Caco-2 (cell line): ENCODE data around the gene C5orf24. TPM values are rescaled to one million over a fixed set of nuclear protein-coding genes. Genes with fewer than 3 reads are reported as not detected.

ENCODE experiments used
- BruUV-seq: library from RNA; stranded (reverse); fragments of 400-500 nt; replicated peaks from 2 replicates; lab custom pipeline; 2021; lab: Mats Ljungman, UMichigan
- CTCF ChIA-PET: fragments of 300-600 bp; sonication (Branson Sonifier 250); formaldehyde crosslinking; loops from one replicate; lab custom pipeline; 2022; ENCODE audit warnings: antibody characterized with exemption; lab: Charles Lee
- POLR2A ChIA-PET: fragments of 300-600 bp; sonication (Branson Sonifier 250); formaldehyde crosslinking; loops from one replicate; lab custom pipeline; 2022; ENCODE audit warnings: antibody characterized with exemption; lab: Charles Lee
- DNase-seq, 2 experiments: peaks; one replicate each; pipeline versions ENCODE4 v3.0.0 to v3.0.0-alpha.2; 2020 to 2022
- H3K27me3 ChIP-seq: replicated peaks from 2 replicates; pipeline ENCODE4 v1.6.0; 2011; ENCODE audit warnings: low read length; ENCODE audit not compliant: control insufficient read depth, insufficient read depth
- H3K36me3 ChIP-seq: 2 replicates; pipeline ENCODE4 v1.5.1; 2011; ENCODE audit warnings: low read length; ENCODE audit not compliant: control insufficient read depth, insufficient read depth
- H3K4me1 ChIP-seq: fragments of 250-450 bp; sonication (Bioruptor Pico); 2 replicates; pipeline ENCODE4 v1.5.1; 2020; ENCODE audit warnings: mild to moderate bottlenecking
- H3K4me3 ChIP-seq: 2 replicates; pipeline ENCODE4 v1.5.1; 2011; ENCODE audit warnings: low read depth, mild to moderate bottlenecking, control low read depth, low read length
- H3K9me3 ChIP-seq: fragments of 250-450 bp; sonication (Bioruptor Pico); 2 replicates; pipeline ENCODE4 v1.5.1; 2020; ENCODE audit warnings: mild to moderate bottlenecking, moderate library complexity
- H3K27ac Mint-ChIP-seq: one replicate; pipeline ENCODE4 v1.8.0; 2022; ENCODE audit warnings: mixed read lengths; ENCODE audit not compliant: unreplicated experiment
- H3K27me3 Mint-ChIP-seq: one replicate; pipeline ENCODE4 v1.8.0; 2022; ENCODE audit warnings: mixed read lengths; ENCODE audit not compliant: insufficient read depth, unreplicated experiment
- H3K36me3 Mint-ChIP-seq: one replicate; pipeline ENCODE4 v1.8.0; 2022; ENCODE audit warnings: mild to moderate bottlenecking, mixed read lengths; ENCODE audit not compliant: insufficient read depth, unreplicated experiment
- H3K4me1 Mint-ChIP-seq: one replicate; pipeline ENCODE4 v1.8.0; 2022; ENCODE audit warnings: low read depth, mixed read lengths; ENCODE audit not compliant: unreplicated experiment
- H3K4me3 Mint-ChIP-seq: one replicate; pipeline ENCODE4 v1.8.0; 2022; ENCODE audit warnings: mild to moderate bottlenecking, moderate library complexity, mixed read lengths; ENCODE audit not compliant: unreplicated experiment
- H3K9me3 Mint-ChIP-seq: one replicate; pipeline ENCODE4 v1.8.0; 2022; ENCODE audit warnings: mixed read lengths; ENCODE audit not compliant: unreplicated experiment
- CTCF ChIP-seq, 2 experiments: fragments of 200-600 bp in 1 of 2; IDR thresholded peaks; 1 replicate in 1 of 2; 2 replicates in 1 of 2; pipeline versions ENCODE4 v1.5.1 to v1.8.0; 2011 to 2022; ENCODE audit warnings: antibody characterized with exemption in 1 of 2, control low read depth in 1 of 2, inconsistent platforms in 1 of 2, low read depth in 1 of 2, low read length in 1 of 2, mild to moderate bottlenecking in 1 of 2, moderate library complexity in 1 of 2; ENCODE audit not compliant: insufficient read depth in 1 of 2, severe bottlenecking in 1 of 2, unreplicated experiment in 1 of 2
- intact Hi-C: fragments of 100-400 bp; cut with micrococcal nuclease; formaldehyde crosslinking; loops from one replicate; pipeline ENCODE4 v1.10.0; 2022; ENCODE audit not compliant: unreplicated experiment
- total RNA-seq: library from RNA; stranded (reverse); gene quantifications from 2 replicates; pipeline ENCODE4 v1.2.3, GENCODE V29; 2022

C5orf24 gene
- total RNA-seq, 1 experiment from 2014 or later = 48.7 TPM

- Histone ChIP-seq H3K36me3 (no peaks in the 10 kb centered on the region; the same call in 1 of the 2 replicates), H3K4me1 (no peaks in the 10 kb centered on the region), H3K4me3 (no peak overlapping the region), H3K27me3 (no peaks in the 10 kb centered on the region), H3K9me3 (no peaks in the 10 kb centered on the region)
- Mint-ChIP-seq H3K27ac (no peak overlapping the region), H3K36me3 (peaks cover 86% of the 10 kb centered on the region), H3K4me1 (no peaks in the 10 kb centered on the region), H3K27me3 (no peaks in the 10 kb centered on the region), H3K9me3 (no peaks in the 10 kb centered on the region), H3K4me3 (no peak overlapping the region)
- no peak for DNase-seq
- intact Hi-C loops = no loop called here
- BruUV-seq = no TSS peak
- TF ChIP-seq CTCF (IDR thresholded peaks at IDR 0.05; ENCODE audit: insufficient read depth in 1 of 2, low read depth in 1 of 2, low read length in 1 of 2, severe bottlenecking in 1 of 2, unreplicated experiment in 1 of 2) = no peak
- CTCF ChIA-PET = no interaction called here
- POLR2A ChIA-PET = no interaction called here
Measured at GRCh38 chr5:134813407-134813806, 32.4 kb upstream of the C5orf24 start.

- Mint-ChIP-seq H3K9me3 (no peaks in the 10 kb centered on the region), H3K36me3 (peaks cover 86% of the 10 kb centered on the region), H3K27me3 (no peaks in the 10 kb centered on the region), H3K4me1 (no peaks in the 10 kb centered on the region), H3K4me3 (no peak overlapping the region), H3K27ac (no peak overlapping the region)
- Histone ChIP-seq H3K9me3 (no peaks in the 10 kb centered on the region), H3K4me1 (no peaks in the 10 kb centered on the region), H3K36me3 (no peaks in the 10 kb centered on the region; the same call in 1 of the 2 replicates), H3K4me3 (no peak overlapping the region), H3K27me3 (no peaks in the 10 kb centered on the region)
- ChIA-PET POLR2A (no interaction called here), CTCF (no interaction called here)
- no peak for DNase-seq
- no peak for TF ChIP-seq CTCF (IDR thresholded peaks at IDR 0.05; ENCODE audit: insufficient read depth in 1 of 2, low read depth in 1 of 2, low read length in 1 of 2, severe bottlenecking in 1 of 2, unreplicated experiment in 1 of 2)
- BruUV-seq = no TSS peak
- intact Hi-C loops = no loop called here
Measured at GRCh38 chr5:134813827-134814226, 31.9 kb upstream of the C5orf24 start.

- no peak for DNase-seq
- POLR2A ChIA-PET = no interaction called here
- H3K4me3 ChIP-seq = no peak overlapping the region
- no peaks in the 10 kb centered on the region for H3K27me3 ChIP-seq
- intact Hi-C loops = no loop called here
- H3K36me3 ChIP-seq = no peaks in the 10 kb centered on the region; the same call in 1 of the 2 replicates
- TF ChIP-seq CTCF (IDR thresholded peaks at IDR 0.05; ENCODE audit: insufficient read depth in 1 of 2, low read depth in 1 of 2, low read length in 1 of 2, severe bottlenecking in 1 of 2, unreplicated experiment in 1 of 2) = no peak
- H3K4me3 Mint-ChIP-seq = no peak overlapping the region
- H3K9me3 ChIP-seq = no peaks in the 10 kb centered on the region
- BruUV-seq = no TSS peak
- no peaks in the 10 kb centered on the region for H3K4me1 Mint-ChIP-seq
- no peak overlapping the region for H3K27ac Mint-ChIP-seq
- CTCF ChIA-PET = interaction anchor here (0.7 kb wide), 2 partner anchors 29 to 79 kb away, joined by 4 to 6 read pairs; partner anchors contain the start of genes C5orf24 and CAMLG
- no peaks in the 10 kb centered on the region for H3K4me1 ChIP-seq
- no peaks in the 10 kb centered on the region for H3K9me3 Mint-ChIP-seq
- H3K36me3 Mint-ChIP-seq = peaks cover 99% of the 10 kb centered on the region
- no peaks in the 10 kb centered on the region for H3K27me3 Mint-ChIP-seq
Measured at GRCh38 chr5:134817006-134817405, 28.8 kb upstream of the C5orf24 start.
